ENCODE measurements around the gene CENPF. TPM values are rescaled to one million over a fixed set of nuclear protein-coding genes. Genes with fewer than 3 reads are reported as not detected.

CENPF gene
- total and polyA plus RNA-seq, 7 experiments from 2014 or later: 0.83 to 79.9 (median 3.1) TPM

GRCh38 chr1:214677945-214678344, 75.0 kb downstream of the CENPF start:
- DNase-seq: no peak
- ChIA-PET CTCF (interaction anchor here (1.2 kb wide), 1 partner anchor 18 kb away, joined by 3 read pairs; no protein-coding TSS in a partner anchor), POLR2A (no interaction called here)
- Mint-ChIP-seq H3K36me3 (peaks cover 0 to 10% (median 0%) of the 10 kb centered on the region in 5 donors), H3K9me3 (peaks cover 0 to 7% (median 0%) of the 10 kb centered on the region in 11 donors), H3K27ac (no peak overlapping the region), H3K4me1 (peaks cover 0 to 2% (median 0%) of the 10 kb centered on the region in 7 donors), H3K27me3 (peaks cover 0 to 2% (median 0%) of the 10 kb centered on the region in 5 donors), H3K4me3 (no peak overlapping the region)
- Histone ChIP-seq H3K9me3 (ENCODE audit: control insufficient read depth in 2 of 3, low read length in 3 of 3) (no peaks in the 10 kb centered on the region), H3K36me3 (ENCODE audit: control insufficient read depth in 2 of 3, insufficient read depth in 3 of 3, low read length in 3 of 3) (no peaks in the 10 kb centered on the region), H3K27me3 (ENCODE audit: control insufficient read depth in 2 of 2, insufficient read depth in 2 of 2, low read length in 2 of 2) (no peaks in the 10 kb centered on the region), H3K4me1 (ENCODE audit: control insufficient read depth in 2 of 2, insufficient read depth in 2 of 2, low read length in 2 of 2) (no peaks in the 10 kb centered on the region), H3K27ac (ENCODE audit: low read depth, low read length) (no peak overlapping the region), H3K4me3 (ENCODE audit: low read length) (no peak overlapping the region)
- intact Hi-C loops (cut with micrococcal nuclease): no loop called here
- ATAC-seq: no peak

GRCh38 chr1:214678386-214678785, 75.4 kb downstream of the CENPF start:
- no peak overlapping the region for H3K4me3 Mint-ChIP-seq
- H3K4me3 ChIP-seq (ENCODE audit: low read length): no peak overlapping the region
- no peak overlapping the region for H3K27ac ChIP-seq (ENCODE audit: low read depth, low read length)
- no peak overlapping the region for H3K27ac Mint-ChIP-seq
- DNase-seq (no peak), ATAC-seq (no peak)
- CTCF ChIA-PET: interaction anchor here (1.2 kb wide), 1 partner anchor 18 kb away, joined by 3 read pairs; no protein-coding TSS in a partner anchor
- H3K27me3 Mint-ChIP-seq: peaks cover 0 to 2% (median 0%) of the 10 kb centered on the region in 5 donors
- intact Hi-C loops (cut with micrococcal nuclease): no loop called here
- H3K36me3 ChIP-seq (ENCODE audit: control insufficient read depth in 2 of 3, insufficient read depth in 3 of 3, low read length in 3 of 3): no peaks in the 10 kb centered on the region
- POLR2A ChIA-PET: no interaction called here
- peaks cover 0 to 2% (median 0%) of the 10 kb centered on the region in 7 donors for H3K4me1 Mint-ChIP-seq
- H3K27me3 ChIP-seq (ENCODE audit: control insufficient read depth in 2 of 2, insufficient read depth in 2 of 2, low read length in 2 of 2): no peaks in the 10 kb centered on the region
- H3K36me3 Mint-ChIP-seq: peaks cover 0 to 10% (median 0%) of the 10 kb centered on the region in 5 donors
- no peaks in the 10 kb centered on the region for H3K4me1 ChIP-seq (ENCODE audit: control insufficient read depth in 2 of 2, insufficient read depth in 2 of 2, low read length in 2 of 2)
- peaks cover 0 to 7% (median 0%) of the 10 kb centered on the region in 11 donors for H3K9me3 Mint-ChIP-seq
- no peaks in the 10 kb centered on the region for H3K9me3 ChIP-seq (ENCODE audit: control insufficient read depth in 2 of 3, low read length in 3 of 3)

GRCh38 chr1:214683621-214684020, 80.6 kb downstream of the CENPF start:
- Histone ChIP-seq H3K4me1 (ENCODE audit: control insufficient read depth in 2 of 2, insufficient read depth in 2 of 2, low read length in 2 of 2) (no peaks in the 10 kb centered on the region), H3K4me3 (ENCODE audit: low read length) (no peak overlapping the region), H3K27me3 (ENCODE audit: control insufficient read depth in 2 of 2, insufficient read depth in 2 of 2, low read length in 2 of 2) (no peaks in the 10 kb centered on the region), H3K27ac (ENCODE audit: low read depth, low read length) (no peak overlapping the region), H3K9me3 (ENCODE audit: control insufficient read depth in 2 of 3, low read length in 3 of 3) (no peaks in the 10 kb centered on the region), H3K36me3 (ENCODE audit: control insufficient read depth in 2 of 3, insufficient read depth in 3 of 3, low read length in 3 of 3) (no peaks in the 10 kb centered on the region)
- Mint-ChIP-seq H3K4me3 (no peak overlapping the region), H3K9me3 (peaks cover 0 to 3% (median 0%) of the 10 kb centered on the region in 11 donors), H3K4me1 (peaks cover 0 to 2% (median 0%) of the 10 kb centered on the region in 7 donors), H3K27ac (no peak overlapping the region), H3K27me3 (peaks cover 0 to 4% (median 0%) of the 10 kb centered on the region in 5 donors), H3K36me3 (no peaks in the 10 kb centered on the region)
- POLR2A ChIA-PET: no interaction called here
- DNase-seq (no peak), ATAC-seq (no peak)
- intact Hi-C loops (cut with micrococcal nuclease): no loop called here
- CTCF ChIA-PET: no interaction called here

- Histone ChIP-seq H3K27me3 (ENCODE audit: control insufficient read depth in 2 of 2, insufficient read depth in 2 of 2, low read length in 2 of 2) (no peaks in the 10 kb centered on the region), H3K4me3 (ENCODE audit: low read length) (no peak overlapping the region), H3K36me3 (ENCODE audit: control insufficient read depth in 2 of 3, insufficient read depth in 3 of 3, low read length in 3 of 3) (no peaks in the 10 kb centered on the region), H3K27ac (ENCODE audit: low read depth, low read length) (no peak overlapping the region), H3K9me3 (ENCODE audit: control insufficient read depth in 2 of 3, low read length in 3 of 3) (no peaks in the 10 kb centered on the region), H3K4me1 (ENCODE audit: control insufficient read depth in 2 of 2, insufficient read depth in 2 of 2, low read length in 2 of 2) (no peaks in the 10 kb centered on the region)
- no peaks in the 10 kb centered on the region for H3K4me1 Mint-ChIP-seq
- no peak for ATAC-seq
- POLR2A ChIA-PET: no interaction called here
- CTCF ChIA-PET: no interaction called here
- H3K27me3 Mint-ChIP-seq: peaks cover 0 to 4% (median 0%) of the 10 kb centered on the region in 5 donors
- no peaks in the 10 kb centered on the region for H3K36me3 Mint-ChIP-seq
- DNase-seq: no peak
- H3K4me3 Mint-ChIP-seq: no peak overlapping the region
- H3K27ac Mint-ChIP-seq: no peak overlapping the region
- intact Hi-C loops (cut with micrococcal nuclease): no loop called here
- peaks cover 0 to 1% (median 0%) of the 10 kb centered on the region in 11 donors for H3K9me3 Mint-ChIP-seq
Observed at GRCh38 chr1:214685906-214686305, 82.9 kb downstream of the CENPF start.

GRCh38 chr1:214686497-214686896, 83.5 kb downstream of the CENPF start:
- no peak overlapping the region for H3K4me3 Mint-ChIP-seq

GRCh38 chr1:214688891-214689290, 85.9 kb downstream of the CENPF start:
- ChIA-PET CTCF (no interaction called here), POLR2A (no interaction called here)
- Mint-ChIP-seq H3K4me3 (no peak overlapping the region), H3K36me3 (no peaks in the 10 kb centered on the region), H3K4me1 (no peaks in the 10 kb centered on the region), H3K9me3 (peaks cover 0 to 5% (median 0%) of the 10 kb centered on the region in 11 donors), H3K27ac (no peak overlapping the region), H3K27me3 (peaks cover 0 to 4% (median 0%) of the 10 kb centered on the region in 5 donors)
- no peak for ATAC-seq
- Histone ChIP-seq H3K4me1 (ENCODE audit: control insufficient read depth in 2 of 2, insufficient read depth in 2 of 2, low read length in 2 of 2) (no peaks in the 10 kb centered on the region), H3K9me3 (ENCODE audit: control insufficient read depth in 2 of 3, low read length in 3 of 3) (no peaks in the 10 kb centered on the region), H3K36me3 (ENCODE audit: control insufficient read depth in 2 of 3, insufficient read depth in 3 of 3, low read length in 3 of 3) (no peaks in the 10 kb centered on the region), H3K27me3 (ENCODE audit: control insufficient read depth in 2 of 2, insufficient read depth in 2 of 2, low read length in 2 of 2) (no peaks in the 10 kb centered on the region), H3K27ac (ENCODE audit: low read depth, low read length) (no peak overlapping the region), H3K4me3 (ENCODE audit: low read length) (no peak overlapping the region)
- no peak for DNase-seq
- intact Hi-C loops (cut with micrococcal nuclease): no loop called here

More at GRCh38 chr1:214686497-214686896, 83.5 kb downstream of the CENPF start:
- H3K4me1 ChIP-seq (ENCODE audit: control insufficient read depth in 2 of 2, insufficient read depth in 2 of 2, low read length in 2 of 2): no peaks in the 10 kb centered on the region
- Mint-ChIP-seq H3K27ac (no peak overlapping the region), H3K4me1 (no peaks in the 10 kb centered on the region), H3K27me3 (peaks cover 0 to 4% (median 0%) of the 10 kb centered on the region in 5 donors), H3K9me3 (peaks cover 0 to 1% (median 0%) of the 10 kb centered on the region in 11 donors), H3K36me3 (no peaks in the 10 kb centered on the region)
- H3K27me3 ChIP-seq (ENCODE audit: control insufficient read depth in 2 of 2, insufficient read depth in 2 of 2, low read length in 2 of 2): no peaks in the 10 kb centered on the region
- CTCF ChIA-PET: no interaction called here
- no peaks in the 10 kb centered on the region for H3K36me3 ChIP-seq (ENCODE audit: control insufficient read depth in 2 of 3, insufficient read depth in 3 of 3, low read length in 3 of 3)
- H3K4me3 ChIP-seq (ENCODE audit: low read length): no peak overlapping the region
- intact Hi-C loops (cut with micrococcal nuclease): no loop called here
- no peak for ATAC-seq
- no peak for DNase-seq
- H3K27ac ChIP-seq (ENCODE audit: low read depth, low read length): no peak overlapping the region
- no peaks in the 10 kb centered on the region for H3K9me3 ChIP-seq (ENCODE audit: control insufficient read depth in 2 of 3, low read length in 3 of 3)
- POLR2A ChIA-PET: no interaction called here

GRCh38 chr1:214694769-214695168, 91.8 kb downstream of the CENPF start:
- DNase-seq (no peak), ATAC-seq (no peak)
- H3K36me3 ChIP-seq (ENCODE audit: control insufficient read depth in 2 of 3, insufficient read depth in 3 of 3, low read length in 3 of 3): no peaks in the 10 kb centered on the region
- no peaks in the 10 kb centered on the region for H3K9me3 ChIP-seq (ENCODE audit: control insufficient read depth in 2 of 3, low read length in 3 of 3)
- ChIA-PET POLR2A (no interaction called here), CTCF (no interaction called here)
- peaks cover 0 to 5% (median 0%) of the 10 kb centered on the region in 11 donors for H3K9me3 Mint-ChIP-seq
- no peak overlapping the region for H3K4me3 ChIP-seq (ENCODE audit: low read length)
- H3K4me3 Mint-ChIP-seq: no peak overlapping the region
- no peaks in the 10 kb centered on the region for H3K4me1 Mint-ChIP-seq
- H3K27ac Mint-ChIP-seq: no peak overlapping the region
- no peaks in the 10 kb centered on the region for H3K27me3 ChIP-seq (ENCODE audit: control insufficient read depth in 2 of 2, insufficient read depth in 2 of 2, low read length in 2 of 2)
- H3K27ac ChIP-seq (ENCODE audit: low read depth, low read length): no peak overlapping the region
- no peaks in the 10 kb centered on the region for H3K36me3 Mint-ChIP-seq
- no peaks in the 10 kb centered on the region for H3K27me3 Mint-ChIP-seq
- H3K4me1 ChIP-seq (ENCODE audit: control insufficient read depth in 2 of 2, insufficient read depth in 2 of 2, low read length in 2 of 2): no peaks in the 10 kb centered on the region
- intact Hi-C loops (cut with micrococcal nuclease): no loop called here

Measured in naive thymus-derived CD4-positive, alpha-beta T cell (primary cell).